Smooth muscle cell (in vitro differentiated cells): ENCODE data around the gene SH3BP4. TPM values are rescaled to one million over a fixed set of nuclear protein-coding genes. Genes with fewer than 3 reads are reported as not detected.

Experiments used
- DNase-seq: peaks from one replicate; lab custom pipeline; 2025; ENCODE audit not compliant: unreplicated experiment; lab: John Stamatoyannopoulos, UW
- H2AFZ ChIP-seq: fragments of 200-600 bp; sonication (generic); 2 replicates; pipeline ENCODE4 v1.6.0; 2016; ENCODE audit warnings: antibody characterized with exemption, low read depth, mild to moderate bottlenecking
- H3F3A ChIP-seq: fragments of 200-600 bp; sonication (generic); 2 replicates; pipeline ENCODE4 v1.6.0; 2017; ENCODE audit warnings: antibody characterized with exemption, low read depth
- H3K27ac ChIP-seq: fragments of 200-600 bp; sonication (generic); 2 replicates; pipeline ENCODE4 v1.5.1; 2016; ENCODE audit warnings: low read depth, mild to moderate bottlenecking
- H3K27me3 ChIP-seq: fragments of 200-600 bp; sonication (generic); 2 replicates; pipeline ENCODE4 v1.6.1; 2016; ENCODE audit warnings: low read depth, mild to moderate bottlenecking
- H3K36me3 ChIP-seq: fragments of 200-600 bp; sonication (generic); 2 replicates; pipeline ENCODE4 v1.5.1; 2016; ENCODE audit warnings: low read depth
- H3K4me1 ChIP-seq: fragments of 200-600 bp; sonication (generic); 2 replicates; pipeline ENCODE4 v1.5.1; 2016; ENCODE audit warnings: low read depth
- H3K4me2 ChIP-seq: fragments of 200-600 bp; sonication (generic); 2 replicates; pipeline ENCODE4 v1.6.0; 2016; ENCODE audit warnings: mild to moderate bottlenecking
- H3K4me3 ChIP-seq: fragments of 200-600 bp; sonication (generic); 2 replicates; pipeline ENCODE4 v1.5.1; 2016; ENCODE audit warnings: mild to moderate bottlenecking
- H3K79me2 ChIP-seq: fragments of 200-600 bp; sonication (generic); 2 replicates; pipeline ENCODE4 v1.6.0; 2016; ENCODE audit warnings: low read depth, mild to moderate bottlenecking
- H3K9ac ChIP-seq: fragments of 200-600 bp; sonication (generic); 2 replicates; pipeline ENCODE4 v1.6.0; 2016; ENCODE audit warnings: low read depth
- H3K9me3 ChIP-seq: fragments of 200-600 bp; sonication (generic); replicated peaks from 2 replicates; pipeline ENCODE4 v1.5.1; 2016; ENCODE audit warnings: low read depth
- H4K20me1 ChIP-seq: fragments of 200-600 bp; sonication (generic); 2 replicates; pipeline ENCODE4 v1.6.0; 2016; ENCODE audit warnings: low read depth
- CTCF ChIP-seq: fragments of 200-600 bp; sonication (generic); IDR thresholded peaks from 2 replicates; pipeline ENCODE4 v1.5.1; 2017; ENCODE audit warnings: borderline replicate concordance, mild to moderate bottlenecking, antibody characterized with exemption; ENCODE audit not compliant: insufficient read depth, poor library complexity, severe bottlenecking
- WGBS: methylation state at CpG from one replicate; pipeline ENCODE4 v1.1.7; 2016; ENCODE audit warnings: low lambda C conversion rate; 5-methylcytosine and 5-hydroxymethylcytosine counted together
- polyA plus RNA-seq: library from polyadenylated mRNA; unstranded; fragments of >200 nt; fragmentation: Nextera tagmentation; extraction: Ambion mirVana; gene quantifications from 2 replicates; pipeline ENCODE4 v1.2.1, GENCODE V29; 2016
- total RNA-seq: library from RNA; depleted of rRNA; stranded (reverse); fragments of >200 nt; gene quantifications from 2 replicates; pipeline ENCODE4 v1.2.3, GENCODE V29; 2014

The SH3BP4 gene
- total and polyA plus RNA-seq, 2 experiments from 2014 or later: 38.9 to 47.7 TPM

GRCh38 chr2:235098269-235098668, 146.5 kb downstream of the SH3BP4 start:
- H3K79me2 ChIP-seq: no peaks in the 10 kb centered on the region
- no peaks in the 10 kb centered on the region for H4K20me1 ChIP-seq

DNA sequence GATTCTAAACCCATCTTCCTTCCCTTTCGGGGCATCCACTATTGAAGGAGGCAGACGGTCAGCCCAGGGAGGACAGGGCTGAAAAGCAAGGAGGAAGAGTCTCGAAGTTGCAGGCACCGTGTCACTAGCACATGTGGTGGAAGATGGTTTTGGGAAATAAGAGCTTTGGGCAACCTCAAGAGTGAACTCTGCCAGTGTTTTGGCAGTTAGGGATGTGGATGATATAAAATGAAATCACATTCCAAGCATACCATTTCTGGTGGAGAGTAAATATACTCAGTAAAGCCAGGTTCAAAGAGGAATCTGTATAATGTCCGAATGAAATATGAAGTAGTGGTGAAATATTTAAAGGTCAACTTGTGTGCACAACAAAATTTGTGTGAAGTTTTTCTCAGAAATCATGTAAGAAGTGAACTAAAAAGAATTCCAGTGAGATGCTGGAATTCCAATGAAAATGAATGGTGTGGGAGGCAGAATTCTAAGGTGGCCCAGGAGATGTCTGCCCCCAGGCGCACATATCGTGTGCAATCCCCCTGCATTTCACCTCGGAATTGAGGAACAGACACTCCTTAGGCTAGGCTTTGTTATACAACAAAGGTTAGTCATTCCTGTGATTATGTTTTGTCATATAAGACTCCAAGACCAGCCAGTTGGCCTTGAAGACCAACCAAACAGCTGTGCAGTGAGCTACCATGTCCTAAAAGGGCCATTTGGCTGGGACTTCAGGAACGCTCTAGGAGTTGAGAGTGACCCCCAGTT, 147.1 kb downstream of the SH3BP4 start:
- no peak for TF ChIP-seq CTCF
- H3K79me2 ChIP-seq: no peaks in the 10 kb centered on the region
- H3K9me3 ChIP-seq: no peaks in the 10 kb centered on the region
- no peaks in the 10 kb centered on the region for H3K4me1 ChIP-seq
- no peak overlapping the region for H3K4me2 ChIP-seq
- H3K27ac ChIP-seq: no peak overlapping the region
- H3K9ac ChIP-seq: no peak overlapping the region
- peaks cover 5% of the 10 kb centered on the region for H3K27me3 ChIP-seq
- H2AFZ ChIP-seq: no peak overlapping the region
- no peak for DNase-seq
- H4K20me1 ChIP-seq: no peaks in the 10 kb centered on the region
- H3K36me3 ChIP-seq: no peaks in the 10 kb centered on the region
- WGBS: 93% methylated on average over 9 of the region's 9 CpGs
- H3K4me3 ChIP-seq: no peak overlapping the region
- no peaks in the 10 kb centered on the region for H3F3A ChIP-seq

More at GRCh38 chr2:235098269-235098668, 146.5 kb downstream of the SH3BP4 start:
- Histone ChIP-seq H3K36me3 (no peaks in the 10 kb centered on the region), H3K4me1 (no peaks in the 10 kb centered on the region), H3K27me3 (peaks cover 5% of the 10 kb centered on the region), H3K27ac (no peak overlapping the region), H3F3A (no peaks in the 10 kb centered on the region), H3K4me2 (no peak overlapping the region), H3K9me3 (no peaks in the 10 kb centered on the region), H2AFZ (no peak overlapping the region), H3K4me3 (no peak overlapping the region), H3K9ac (no peak overlapping the region)
- TF ChIP-seq CTCF: no peak
- 90% methylated on average over 4 of the region's 4 CpGs for WGBS
- no peak for DNase-seq

- Histone ChIP-seq H3K27ac (no peak overlapping the region), H3K36me3 (no peaks in the 10 kb centered on the region), H3K79me2 (no peaks in the 10 kb centered on the region), H4K20me1 (no peaks in the 10 kb centered on the region), H3K4me3 (no peak overlapping the region), H3K9me3 (no peaks in the 10 kb centered on the region), H3K4me2 (no peak overlapping the region), H3K27me3 (peaks cover 5% of the 10 kb centered on the region), H3K9ac (no peak overlapping the region), H3F3A (peaks cover 4% of the 10 kb centered on the region), H3K4me1 (no peaks in the 10 kb centered on the region), H2AFZ (no peak overlapping the region)
- no peak for TF ChIP-seq CTCF
- 96% methylated on average over 9 of the region's 9 CpGs for WGBS
- no peak for DNase-seq
Observed at GRCh38 chr2:235102896-235103295, 151.1 kb downstream of the SH3BP4 start.
